Iris pigment epithelial cell (primary cell): ENCODE results near the gene CEP85L.

ENCODE experiments used
- DNase-seq: peaks from one replicate; pipeline ENCODE4 v3.0.0-alpha.2; 2011; ENCODE audit warnings: low read depth

Gene CEP85L

DNA sequence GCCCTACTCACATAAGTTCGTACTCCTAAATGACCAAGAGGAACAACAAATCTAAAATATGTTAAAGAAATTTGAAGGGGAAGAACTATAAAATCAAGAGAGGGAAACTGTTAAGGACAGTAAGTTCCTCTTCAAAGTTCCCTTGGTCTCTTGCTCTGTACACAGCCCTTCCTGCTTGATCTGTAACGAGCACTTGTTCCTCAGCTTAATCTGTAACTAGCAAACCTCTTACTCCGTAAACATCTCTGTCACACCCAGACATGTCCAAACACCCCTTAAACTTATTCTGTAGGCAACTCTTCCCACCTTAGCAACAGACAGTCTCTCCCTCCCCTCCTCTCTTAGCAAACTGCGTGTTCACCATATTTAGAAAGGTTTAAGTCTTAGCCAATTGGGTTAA is 73.4 kb downstream of the CEP85L start:
- no peak for DNase-seq

DNA sequence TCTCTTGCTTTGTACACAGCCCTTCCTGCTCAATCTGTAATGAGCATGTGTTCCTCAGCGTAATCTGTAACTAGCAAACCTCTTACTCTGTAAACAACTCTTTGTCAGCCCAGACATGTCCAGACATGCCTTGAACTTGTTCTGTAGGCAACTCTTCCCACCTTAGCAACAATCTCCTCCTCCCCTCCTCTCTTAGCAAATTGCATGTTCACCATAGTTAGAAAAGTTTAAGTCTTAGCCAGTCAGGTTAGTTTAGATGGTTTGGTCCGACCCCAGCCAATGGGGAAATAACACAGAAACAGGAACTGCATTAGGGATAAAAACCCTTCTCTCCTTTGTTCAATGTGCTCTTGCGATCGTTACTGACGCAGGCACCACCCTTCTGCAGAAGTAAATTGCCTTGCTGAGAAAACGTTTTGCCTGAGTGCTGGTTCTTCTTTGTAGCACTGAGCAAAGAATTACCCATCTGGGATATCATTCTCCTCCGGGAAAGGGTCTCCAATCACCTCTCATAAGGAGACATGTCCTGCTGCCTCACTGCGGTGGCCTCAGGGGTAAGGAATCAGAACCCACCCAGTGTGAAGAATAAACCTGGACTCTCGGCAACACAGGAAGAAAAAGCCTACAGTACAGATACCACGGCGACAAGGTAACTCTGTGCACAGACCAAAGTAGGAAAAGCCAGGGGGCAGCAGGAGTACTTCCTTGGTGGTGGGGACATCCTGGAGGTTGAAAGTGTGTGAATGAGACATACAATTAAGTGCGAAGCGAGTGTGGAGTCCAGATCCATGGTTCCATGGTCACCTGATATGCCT is 77.1 kb downstream of the CEP85L start:
- peak; percentile 77 for DNase-seq

DNA sequence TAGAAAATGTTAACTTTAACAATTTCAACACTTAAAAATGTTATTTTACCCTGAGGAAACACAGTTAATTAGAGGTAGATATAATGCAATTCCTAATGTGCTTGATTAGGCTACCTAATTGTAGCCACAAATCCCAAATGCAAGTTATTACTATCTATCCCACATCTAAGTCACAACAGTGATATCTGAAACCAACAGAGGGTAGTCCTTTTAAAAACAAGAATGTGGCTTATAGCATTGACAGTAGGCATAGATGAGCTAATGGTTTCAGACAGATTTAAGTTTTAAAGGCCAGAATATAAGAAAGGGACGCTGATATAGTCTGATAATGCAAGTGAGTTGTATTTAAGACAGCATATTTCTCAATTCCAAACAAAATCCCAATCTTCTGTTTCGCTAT is 80.3 kb downstream of the CEP85L start:
- DNase-seq: no peak

DNA sequence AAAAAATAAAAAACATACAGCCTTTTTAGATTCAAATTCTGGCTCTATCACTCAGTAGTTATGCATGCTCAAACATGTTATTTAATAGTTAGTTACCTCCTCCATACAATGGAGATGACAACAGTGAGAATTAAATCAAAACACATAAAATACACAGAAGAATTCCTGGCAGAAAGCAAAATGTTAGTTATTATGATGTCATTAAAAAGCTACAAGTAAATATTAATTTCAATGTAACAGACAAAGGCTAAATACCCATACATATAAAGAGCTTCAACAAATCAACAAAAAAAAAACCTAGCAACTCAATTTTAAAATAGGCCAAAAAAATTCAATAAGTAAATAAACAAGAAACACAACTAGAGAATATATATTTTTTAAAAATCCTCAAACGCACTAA is 81.9 kb downstream of the CEP85L start:
- DNase-seq: no peak

DNA sequence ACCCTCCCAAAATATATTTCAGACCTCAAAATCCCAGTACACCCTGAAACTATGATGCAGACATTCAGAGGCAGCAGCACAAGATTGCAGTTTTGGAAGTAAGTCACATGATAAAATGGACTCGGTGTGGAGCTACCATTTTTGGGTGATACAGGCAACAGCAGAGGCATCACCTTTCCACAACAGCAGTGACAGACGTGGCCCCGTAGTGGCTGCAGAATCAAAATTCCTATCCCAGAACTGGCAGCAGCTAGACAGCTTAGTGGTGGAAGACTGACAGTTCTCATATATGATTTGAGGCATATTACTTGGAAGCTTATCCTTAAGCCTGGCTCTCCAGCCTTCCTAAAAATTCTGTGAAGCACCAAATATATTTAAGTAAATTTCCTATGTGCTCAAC is 83.4 kb downstream of the CEP85L start:
- DNase-seq: no peak

DNA sequence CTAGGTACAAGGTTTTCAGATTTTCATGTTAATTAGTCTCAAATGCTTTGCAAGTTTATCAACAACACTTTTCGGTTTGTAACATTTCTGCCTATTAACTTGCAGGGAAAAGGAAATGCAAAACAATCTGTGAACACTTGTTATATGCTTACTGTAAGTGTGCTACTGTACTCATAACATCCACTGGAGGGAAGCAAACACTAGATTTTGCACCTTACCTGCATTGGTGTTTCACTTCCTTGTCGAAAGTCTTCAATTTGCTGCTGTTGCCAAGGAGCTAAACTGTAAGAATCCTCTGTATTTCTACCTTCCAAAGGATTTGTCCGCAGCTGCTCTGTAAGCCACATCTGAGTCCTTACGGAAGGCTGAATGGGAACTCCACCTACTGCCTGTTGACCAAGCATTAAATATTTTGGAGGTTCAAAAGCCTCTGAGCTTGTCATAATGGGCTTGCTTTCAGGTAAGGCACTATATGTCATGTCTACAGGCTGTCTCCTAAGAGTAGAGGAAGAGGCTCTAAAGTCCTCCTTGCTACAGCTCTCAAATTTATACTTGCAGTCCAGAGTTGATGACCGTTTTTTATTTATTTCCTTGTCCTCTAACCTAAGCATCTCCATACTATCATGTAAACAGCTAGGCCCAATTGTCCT is 86.0 kb downstream of the CEP85L start:
- no peak for DNase-seq

DNA sequence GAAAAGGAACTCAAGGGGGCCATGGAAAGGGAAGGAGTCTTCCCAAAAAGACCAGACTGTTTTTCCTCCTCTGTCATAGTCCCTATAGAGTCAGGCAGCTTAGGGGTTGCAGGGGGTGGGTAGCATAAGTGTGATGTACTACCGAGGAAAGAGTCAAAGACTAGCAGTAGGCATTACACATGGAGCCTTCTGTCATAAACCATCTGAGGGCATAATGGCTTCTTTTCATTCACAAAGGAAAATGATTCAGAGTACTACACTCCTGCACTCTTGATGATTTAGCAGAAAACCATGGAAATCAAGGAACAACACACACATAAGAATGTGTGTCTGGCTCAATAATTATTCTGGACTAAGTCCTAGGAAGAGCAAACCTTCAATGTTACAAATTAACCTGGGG is 88.4 kb downstream of the CEP85L start:
- DNase-seq: peak; percentile 54

DNA sequence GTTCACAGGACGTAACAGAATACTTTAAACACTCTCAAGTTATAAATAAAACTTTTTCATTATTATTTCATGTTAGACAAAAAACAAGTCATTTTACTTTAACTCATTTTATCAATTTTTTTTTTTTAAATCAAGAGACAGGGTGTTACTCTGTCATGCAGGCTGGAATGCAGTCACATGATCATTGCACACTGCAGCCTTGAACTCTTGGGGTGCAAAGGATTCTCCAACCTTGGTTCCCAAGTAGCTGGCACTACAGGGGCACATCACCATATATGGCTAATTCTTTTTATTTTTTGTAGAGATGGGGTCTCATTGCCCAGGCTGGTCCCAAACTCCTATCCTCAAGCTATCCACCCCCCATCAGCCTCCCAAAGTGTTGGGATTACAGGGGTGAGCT is 89.1 kb downstream of the CEP85L start:
- no peak for DNase-seq

DNA sequence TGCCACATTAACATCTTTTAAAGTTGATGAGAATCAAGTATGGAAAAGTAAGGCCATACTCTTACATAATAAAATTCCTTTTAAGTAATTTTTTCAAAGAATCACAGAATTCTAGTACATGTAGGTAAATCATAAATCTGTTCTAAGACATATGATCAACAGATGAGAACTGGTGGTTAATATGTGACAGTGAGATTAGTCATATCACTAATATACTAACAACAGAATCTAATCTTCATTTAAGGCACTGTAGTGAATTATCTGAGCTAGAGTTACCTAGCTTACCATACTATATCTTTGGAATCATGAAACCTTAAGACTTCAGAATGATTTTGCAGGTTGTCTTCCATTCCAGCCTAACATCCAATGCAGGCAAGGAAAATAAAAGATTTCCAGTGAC is 91.7 kb downstream of the CEP85L start:
- no peak for DNase-seq

DNA sequence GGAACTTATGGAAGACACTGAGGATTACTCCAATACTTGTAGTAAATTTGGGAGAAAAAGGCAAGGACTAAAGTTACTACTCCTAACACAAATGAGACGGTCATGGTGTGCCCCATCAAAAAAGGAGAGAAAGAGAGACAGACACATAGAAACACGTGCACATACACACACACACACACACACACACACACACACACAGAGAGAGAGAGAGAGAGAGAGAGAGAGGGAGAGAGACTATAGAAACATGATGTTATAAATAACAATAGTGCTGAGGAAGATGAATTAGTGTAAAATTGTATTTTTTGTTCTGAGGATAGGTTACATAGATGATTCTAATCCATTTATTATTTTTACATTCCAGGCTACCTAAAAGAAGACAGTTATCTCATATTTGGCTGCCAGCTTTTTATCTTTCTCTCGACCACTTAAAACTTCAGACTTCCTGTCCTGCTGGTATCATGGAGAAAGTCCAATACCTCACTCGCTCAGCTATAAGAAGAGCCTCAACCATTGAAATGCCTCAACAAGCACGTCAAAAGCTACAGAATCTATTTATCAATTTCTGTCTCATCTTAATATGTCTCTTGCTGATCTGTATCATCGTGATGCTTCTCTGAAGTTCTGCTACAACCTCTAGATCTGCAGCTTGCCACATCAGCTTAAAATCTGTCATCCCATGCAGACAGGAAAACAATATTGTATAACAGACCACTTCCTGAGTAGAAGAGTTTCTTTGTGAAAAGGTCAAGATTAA is 92.8 kb downstream of the CEP85L start:
- DNase-seq: peak; percentile 74

DNA sequence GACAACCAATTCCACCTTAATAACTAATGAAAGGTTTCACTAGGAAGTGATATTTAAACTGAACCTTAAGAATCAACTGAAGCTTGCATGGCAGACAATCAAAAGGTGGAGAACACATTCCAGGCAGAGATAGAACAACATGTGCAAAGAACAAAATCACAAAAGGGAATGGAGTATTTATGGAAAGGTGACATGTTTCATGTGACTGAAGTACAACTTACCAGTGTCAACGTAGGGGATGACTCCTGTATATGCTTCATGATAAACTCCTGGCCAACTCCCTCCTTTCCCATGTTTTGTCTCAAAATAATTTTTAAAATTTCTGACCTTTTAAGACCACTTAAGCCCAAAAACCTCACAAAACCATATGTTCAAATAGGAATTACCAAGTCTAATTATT is 96.7 kb downstream of the CEP85L start:
- no peak for DNase-seq

DNA sequence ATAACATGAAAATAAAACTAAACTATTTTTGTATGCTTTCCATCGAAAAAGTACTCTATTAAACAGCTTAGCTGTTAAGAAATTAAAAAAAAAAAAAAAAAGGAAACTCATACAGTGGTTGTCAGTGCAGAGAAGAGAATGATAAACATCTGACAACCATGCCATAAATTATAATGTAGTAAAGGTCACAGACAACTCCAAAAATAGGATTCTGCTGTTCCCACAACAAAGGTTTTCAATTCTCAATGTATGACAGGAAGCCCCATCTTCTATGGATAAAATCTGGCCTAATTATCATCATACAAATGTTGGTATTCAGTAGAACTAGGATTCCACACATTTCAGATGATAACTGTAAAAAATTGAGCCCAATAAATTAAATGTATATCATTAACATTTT is 98.3 kb downstream of the CEP85L start:
- no peak for DNase-seq

DNA sequence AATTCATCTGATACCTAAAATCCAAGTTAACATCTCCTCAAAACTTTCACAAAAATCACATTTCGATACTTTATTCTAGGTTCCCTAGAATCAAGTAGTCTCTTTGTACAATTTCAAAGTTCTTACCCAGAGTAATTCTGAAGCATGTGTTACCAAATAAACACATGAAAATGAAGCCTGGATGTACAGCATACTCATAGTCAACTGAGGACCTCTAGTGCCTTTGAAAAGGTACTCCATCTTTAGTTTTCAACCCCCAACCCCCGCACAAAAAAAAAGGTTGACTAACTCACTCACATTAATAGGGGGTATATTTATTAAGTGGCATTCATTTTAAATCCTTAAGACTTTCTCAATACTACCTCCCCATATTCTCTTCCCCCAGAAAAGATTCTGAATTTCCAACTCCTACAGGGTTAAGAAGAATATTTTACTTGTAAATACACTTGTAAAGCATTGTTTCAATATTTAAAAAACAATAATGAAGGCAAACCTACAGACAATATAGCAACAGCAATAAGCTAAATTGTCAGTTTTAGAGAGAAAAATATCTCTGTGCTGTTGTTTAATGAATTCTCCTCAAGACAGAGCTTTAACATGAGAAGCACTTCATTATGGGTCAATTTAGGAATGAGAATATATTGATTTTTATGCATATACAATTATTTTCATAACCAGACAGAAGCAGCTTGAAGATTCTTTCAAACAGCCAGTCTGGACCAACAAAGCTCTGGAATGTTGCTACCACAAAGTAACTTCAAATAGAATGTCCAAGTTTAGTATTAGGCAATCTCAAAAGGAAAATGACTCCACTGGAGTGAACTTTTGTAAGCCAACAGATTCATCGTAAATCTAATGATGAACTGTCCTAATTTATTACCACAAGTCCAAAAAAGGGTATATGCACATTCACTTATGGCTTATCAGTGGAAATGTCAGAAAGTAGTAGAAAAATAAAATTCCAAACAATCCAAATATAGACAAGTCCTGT is 100.0 kb downstream of the CEP85L start:
- peak; percentile 85 for DNase-seq

DNA sequence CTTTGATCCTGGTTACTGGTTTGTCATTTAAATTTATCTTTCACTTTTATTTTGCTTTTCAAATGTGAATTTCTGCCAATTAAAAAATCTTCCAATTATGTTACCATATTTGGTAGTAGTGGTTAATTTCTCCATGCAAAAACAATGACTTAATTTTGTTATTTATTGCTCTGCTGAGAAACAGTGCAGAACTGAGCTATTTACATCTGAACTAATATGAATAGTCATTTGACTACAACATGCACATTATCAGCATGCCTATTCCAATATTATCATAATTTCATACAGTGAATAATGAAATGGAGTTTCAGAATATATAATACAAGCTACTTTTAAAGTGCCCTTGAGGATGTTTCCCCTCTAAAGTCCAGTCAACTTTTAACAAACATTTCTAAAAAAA is 102.8 kb downstream of the CEP85L start:
- no peak for DNase-seq

DNA sequence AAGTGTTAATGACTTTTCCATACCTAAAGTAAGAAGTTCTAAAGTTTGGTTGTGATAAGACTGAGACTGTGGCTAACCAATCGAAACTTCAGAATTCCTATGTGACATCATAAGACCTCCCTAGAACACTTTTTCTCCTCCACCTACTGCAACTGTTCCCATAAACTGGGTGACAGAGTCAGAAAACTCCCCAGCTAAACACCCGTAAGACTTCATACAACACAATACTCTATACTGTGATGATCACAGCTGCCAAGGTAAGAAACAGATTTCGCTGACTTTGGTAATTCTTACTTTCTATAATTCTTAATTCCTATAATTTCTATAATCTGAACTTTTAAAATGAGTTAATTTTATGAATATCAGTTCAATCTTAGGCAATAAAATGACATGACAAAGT is 103.3 kb downstream of the CEP85L start, which contains the start of gene PLN:
Gene PLN (plus strand): TSS at position 161 of the 400 bp plus-strand sequence. CDS start 10,626 bp downstream, outside the sequence.
- no peak for DNase-seq

DNA sequence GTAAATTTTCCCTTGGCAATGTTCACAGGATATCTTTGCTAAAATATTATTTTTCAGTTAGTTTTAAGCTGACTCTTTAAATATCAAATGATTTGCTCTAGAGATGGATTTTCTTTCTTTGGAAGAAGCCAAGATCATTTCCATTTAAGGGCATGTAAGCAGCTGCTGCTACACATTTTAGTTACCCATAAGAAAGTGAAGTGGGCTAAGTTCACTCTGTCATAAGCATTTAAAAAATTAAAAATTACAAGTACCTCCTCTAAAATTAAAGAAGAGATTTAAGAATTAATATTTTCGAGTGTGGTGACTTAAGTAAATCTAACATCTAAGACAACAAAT is 104.5 kb downstream of the CEP85L start:
- no peak for DNase-seq

DNA sequence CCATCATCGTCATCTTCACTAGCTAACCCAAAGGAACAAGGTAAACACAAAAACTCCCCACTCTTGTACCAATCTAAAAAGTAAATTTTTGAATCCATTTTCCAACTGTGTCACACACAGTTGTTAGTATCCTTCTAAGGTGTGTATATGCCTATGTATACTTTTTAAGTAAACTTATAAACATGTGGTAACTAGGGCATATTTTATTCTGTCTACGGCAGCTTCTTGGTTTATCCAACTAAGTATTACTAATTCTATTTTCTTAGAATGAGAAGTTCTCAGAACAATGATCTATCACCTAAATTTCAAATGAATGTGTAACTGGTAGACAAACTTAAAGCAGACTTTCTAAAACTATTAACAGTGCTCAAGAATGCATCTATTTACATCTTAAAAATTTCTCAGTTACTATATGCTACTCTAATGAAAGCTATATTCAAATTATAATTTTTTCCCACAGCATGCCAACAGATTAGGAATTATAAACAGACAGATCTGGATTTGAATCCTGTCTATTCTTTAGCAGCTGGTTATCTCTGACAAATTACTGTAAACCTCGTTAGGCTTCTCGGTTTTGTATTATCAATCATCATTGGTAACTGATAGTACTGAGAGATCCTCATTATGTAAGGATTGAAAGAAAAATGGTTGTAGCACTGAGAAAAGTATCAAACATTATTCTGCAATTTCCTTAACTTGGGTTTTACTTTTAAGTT is 105.1 kb downstream of the CEP85L start:
- no peak for DNase-seq

DNA sequence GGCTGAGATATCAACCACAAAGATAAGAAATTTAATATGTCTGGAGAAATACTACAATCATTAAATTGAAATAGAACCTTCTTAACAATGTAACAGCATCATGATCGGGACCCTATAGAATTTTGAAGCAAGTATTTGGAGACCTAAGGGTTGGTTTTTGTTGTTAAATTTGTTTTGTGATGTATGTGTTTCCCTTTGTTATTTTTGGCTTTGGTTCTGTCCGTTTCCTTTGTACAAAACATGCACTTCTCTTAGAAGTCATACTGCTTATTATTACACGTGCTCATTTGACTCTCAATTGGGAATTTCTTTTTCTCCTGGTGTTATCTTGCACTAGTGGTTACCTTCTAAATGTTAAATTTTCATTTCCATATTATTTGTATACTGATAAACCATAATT is 107.3 kb downstream of the CEP85L start:
- DNase-seq: no peak

DNA sequence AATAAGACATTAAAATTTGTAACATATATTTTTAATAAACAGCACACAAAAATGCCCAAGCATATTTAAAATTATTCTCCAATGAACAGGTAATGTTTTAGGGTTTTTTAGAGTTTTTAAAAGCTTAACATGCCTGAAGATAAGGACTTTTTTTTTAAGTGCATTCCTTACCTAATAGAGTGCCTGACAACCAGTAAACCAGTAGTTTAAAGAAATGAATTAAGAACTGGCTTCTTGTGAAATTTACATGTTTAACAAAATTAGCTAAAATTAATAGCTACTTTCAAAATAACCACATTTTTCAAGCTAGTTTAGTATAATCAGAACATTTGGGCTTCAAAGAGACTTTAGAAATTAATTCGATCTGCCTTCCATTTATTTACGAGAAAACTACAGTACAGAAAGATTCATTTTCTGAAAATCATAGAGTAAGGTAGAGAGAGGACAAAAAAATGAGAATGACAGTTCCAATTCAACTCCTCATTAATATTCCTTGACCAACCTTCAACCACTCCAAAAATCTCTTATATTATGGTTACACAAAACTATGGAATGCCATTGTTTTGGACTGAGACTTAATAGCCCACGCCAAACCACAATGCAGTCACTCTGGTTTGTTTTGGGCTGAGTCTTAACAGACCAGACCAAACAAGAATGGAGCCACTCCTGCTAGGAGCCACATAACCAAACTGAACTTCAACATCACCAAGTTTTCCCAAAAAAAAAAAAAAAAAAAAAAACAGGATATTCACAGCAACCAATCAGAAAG is 109.0 kb downstream of the CEP85L start:
- peak; percentile 65 for DNase-seq

DNA sequence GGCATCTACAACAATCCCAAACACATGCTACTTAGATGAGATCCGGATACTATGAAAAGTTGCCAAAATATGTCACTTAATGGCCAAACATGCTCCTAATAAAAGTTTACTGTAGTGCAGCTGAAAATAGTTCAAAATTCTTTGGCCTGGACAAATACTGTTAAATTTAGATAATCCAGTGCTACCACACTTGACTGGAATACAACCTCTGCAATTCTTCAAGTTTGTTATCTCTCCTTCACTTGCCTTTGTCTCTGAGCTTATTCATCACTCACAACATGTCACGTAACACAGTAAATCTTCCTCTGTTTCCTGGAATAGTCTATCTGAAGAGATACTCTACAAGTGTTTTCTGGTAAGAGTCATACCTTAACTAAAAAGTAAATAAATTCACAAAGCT is 113.8 kb downstream of the CEP85L start:
- peak; percentile 23 for DNase-seq
